Activated CD4-positive, alpha-beta T cell treated with anti-CD3 and anti-CD28 coated beads, Interleukin-2, amount 10 ng/mL, durations not matched to agents 7 days and 5 days (primary cell): ENCODE results near the gene PROSER3. TPM values are rescaled to one million over a fixed set of nuclear protein-coding genes. Genes with fewer than 3 reads are reported as not detected.
"Not testable (repeated sequence)": the region's sequence is repeated elsewhere in the genome, so short reads cannot be mapped to it uniquely, and the experiment has no call there.

Source experiments
- CTCF ChIA-PET: fragments of 350-600 bp; sonication (Branson Sonifier 250); formaldehyde crosslinking; loops from one replicate; lab custom pipeline; 2021; ENCODE audit warnings: antibody characterized with exemption; lab: Charles Lee
- POLR2A ChIA-PET: fragments of 350-600 bp; sonication (Branson Sonifier 250); formaldehyde crosslinking; loops from one replicate; lab custom pipeline; 2021; ENCODE audit warnings: antibody characterized with exemption; lab: Charles Lee
- DNase-seq: peaks from one replicate; pipeline ENCODE4 v3.0.0-alpha.2; 2020
- H3K27ac Mint-ChIP-seq: one replicate; pipeline ENCODE4 v1.8.0; 2021; ENCODE audit warnings: mild to moderate bottlenecking, moderate library complexity, mixed read lengths
- H3K27me3 Mint-ChIP-seq: one replicate; pipeline ENCODE4 v1.8.0; 2021; ENCODE audit warnings: mixed read lengths
- H3K36me3 Mint-ChIP-seq: one replicate; pipeline ENCODE4 v1.8.0; 2021; ENCODE audit warnings: low read depth, mixed read lengths
- H3K4me1 Mint-ChIP-seq: one replicate; pipeline ENCODE4 v1.8.0; 2021; ENCODE audit warnings: mixed read lengths
- H3K4me3 Mint-ChIP-seq: one replicate; pipeline ENCODE4 v1.8.0; 2021; ENCODE audit warnings: mild to moderate bottlenecking, moderate library complexity, mixed read lengths
- H3K9me3 Mint-ChIP-seq: one replicate; pipeline ENCODE4 v1.8.0; 2021; ENCODE audit warnings: mixed read lengths
- total RNA-seq, 2 experiments: library from RNA; stranded (reverse); gene quantifications; one replicate each; pipeline ENCODE4 v1.2.3, GENCODE V29; 2021

Gene PROSER3
- total RNA-seq, 2 experiments from 2014 or later, result 53.7 to 59.1 TPM

DNA sequence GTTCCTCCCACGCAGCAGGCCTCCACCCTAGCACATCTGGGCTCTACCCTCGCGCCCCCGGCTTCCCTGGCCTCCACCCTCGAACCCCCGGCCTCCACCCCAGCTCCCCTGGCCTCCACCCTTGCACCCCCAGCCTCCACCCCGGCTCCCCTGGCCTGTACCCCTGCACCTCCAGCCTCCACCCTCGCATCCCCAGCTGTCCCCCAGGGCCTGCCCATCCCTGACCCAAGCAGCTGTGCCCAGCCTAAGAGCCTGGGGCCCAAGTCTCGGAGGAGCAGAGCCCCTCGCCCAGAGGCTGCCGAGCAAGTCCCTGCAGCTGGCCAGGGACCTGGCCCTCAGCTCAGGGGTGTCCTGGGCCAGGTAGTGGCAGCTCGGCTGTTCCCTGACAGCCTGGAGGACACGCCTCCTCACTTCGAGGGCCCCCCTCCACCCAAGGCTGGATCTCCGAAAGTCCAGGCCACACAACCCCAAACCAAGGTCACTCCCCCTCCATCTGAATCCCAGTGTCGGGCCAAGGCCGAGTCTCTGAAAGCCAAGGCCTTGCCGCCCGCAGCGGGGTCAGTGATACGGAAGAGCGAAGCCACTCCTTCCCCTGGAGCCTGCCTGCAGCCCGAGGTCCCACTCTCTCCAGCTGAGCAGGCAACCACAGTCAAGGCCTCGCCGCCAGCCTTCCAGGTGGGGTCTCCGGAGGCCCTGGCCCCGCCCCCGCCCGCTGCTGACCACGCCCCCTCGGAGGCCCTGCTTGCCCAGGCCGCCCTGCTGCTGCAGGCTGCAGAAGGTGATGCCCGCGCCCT, 9.5 kb downstream of the PROSER3 start:
- peaks cover 2% of the 10 kb centered on the region for H3K4me1 Mint-ChIP-seq
- peaks cover 14% of the 10 kb centered on the region for H3K36me3 Mint-ChIP-seq
- CTCF ChIA-PET, result no interaction called here
- no peaks in the 10 kb centered on the region for H3K9me3 Mint-ChIP-seq
- no peak overlapping the region for H3K4me3 Mint-ChIP-seq
- no peaks in the 10 kb centered on the region for H3K27me3 Mint-ChIP-seq
- DNase-seq, result no peak
- no peak overlapping the region for H3K27ac Mint-ChIP-seq
- POLR2A ChIA-PET, result no interaction called here

DNA sequence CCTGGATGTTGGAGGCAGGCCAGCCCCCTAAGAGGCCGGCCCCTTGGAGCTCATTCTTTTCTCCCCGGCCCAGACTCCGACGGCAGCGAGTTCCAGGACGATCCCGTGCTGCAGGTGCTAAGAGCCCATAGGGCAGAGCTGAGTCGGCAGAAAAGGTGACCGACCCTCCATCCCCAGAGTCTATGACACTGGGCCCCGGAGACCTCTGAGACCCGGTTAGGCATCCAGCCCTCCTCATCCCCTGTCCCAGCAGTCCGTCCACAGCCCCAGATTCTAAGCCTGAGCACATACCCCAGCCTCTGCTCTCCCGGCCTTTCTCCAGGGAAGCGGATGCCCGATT, 10.1 kb downstream of the PROSER3 start:
- peaks cover 14% of the 10 kb centered on the region for H3K36me3 Mint-ChIP-seq
- no peak overlapping the region for H3K27ac Mint-ChIP-seq
- H3K9me3 Mint-ChIP-seq, result no peaks in the 10 kb centered on the region
- ChIA-PET POLR2A (no interaction called here), CTCF (no interaction called here)
- H3K27me3 Mint-ChIP-seq, result no peaks in the 10 kb centered on the region
- H3K4me3 Mint-ChIP-seq, result no peak overlapping the region
- H3K4me1 Mint-ChIP-seq, result peaks cover 2% of the 10 kb centered on the region
- no peak for DNase-seq

DNA sequence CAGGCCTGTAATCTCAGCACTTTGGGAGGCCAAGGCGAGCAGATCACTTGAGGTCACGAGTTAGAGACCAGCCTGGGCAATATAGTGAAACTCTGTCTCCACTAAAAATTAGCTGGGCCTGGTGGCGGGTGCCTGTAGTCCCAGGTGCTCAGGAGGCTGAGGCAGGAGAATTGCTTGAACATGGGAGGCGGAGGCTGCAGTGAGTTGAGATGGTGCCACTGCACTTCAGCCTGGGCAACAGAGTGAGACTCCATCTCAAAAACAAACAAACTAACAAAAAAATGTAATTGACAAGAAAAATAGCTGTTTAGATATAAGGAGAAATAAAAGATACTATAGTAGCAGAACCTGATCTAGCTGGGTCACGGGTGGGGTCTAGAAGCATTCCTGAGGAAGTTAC, 14.4 kb downstream of the PROSER3 start:
- CTCF ChIA-PET, result interaction anchor here (0.7 to 0.9 kb wide), 3 partner anchors 10 to 37 kb away, joined by 3 read pairs; no protein-coding TSS in a partner anchor
- H3K9me3 Mint-ChIP-seq, DNase-seq, H3K4me3 Mint-ChIP-seq, H3K27me3 Mint-ChIP-seq, POLR2A ChIA-PET, H3K27ac Mint-ChIP-seq: not testable (repeated sequence)
- peaks cover 26% of the 10 kb centered on the region for H3K4me1 Mint-ChIP-seq
- H3K36me3 Mint-ChIP-seq, result peaks cover 10% of the 10 kb centered on the region

DNA sequence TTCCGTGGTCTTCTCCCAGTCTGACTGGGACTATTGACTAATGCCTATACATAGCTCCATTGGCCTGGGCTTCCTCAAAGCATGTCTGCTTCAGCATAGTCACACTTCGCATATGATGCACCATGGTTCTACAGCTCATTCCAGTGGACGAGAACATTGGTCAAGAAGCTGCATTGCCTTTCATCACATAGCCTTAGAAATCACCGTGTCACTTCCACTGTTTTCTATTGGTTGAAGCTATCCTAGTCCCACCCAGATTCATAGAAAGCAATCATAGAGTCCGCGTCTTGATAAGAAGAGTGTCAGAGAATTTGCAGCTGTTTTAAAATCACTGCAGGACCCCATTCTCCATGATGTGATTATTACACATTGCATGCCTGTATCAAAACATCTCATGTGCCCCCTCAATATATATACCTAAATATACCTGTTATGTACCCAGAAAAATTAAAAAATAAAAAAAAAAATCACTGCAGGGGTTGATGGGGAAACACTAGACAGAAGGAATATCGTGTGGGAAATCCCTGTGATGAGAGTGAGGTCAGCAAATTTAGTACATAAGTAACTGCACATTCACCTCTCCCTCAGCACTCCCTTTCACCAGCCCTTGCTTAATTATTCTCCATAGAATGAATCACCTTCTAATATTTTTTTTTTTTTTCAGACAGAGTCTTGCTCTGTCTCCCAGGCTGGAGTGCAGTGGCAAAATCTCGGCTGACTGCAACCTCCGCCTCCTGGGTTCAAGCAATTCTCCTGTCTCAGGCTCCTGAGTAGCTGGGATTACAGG, 15.2 kb downstream of the PROSER3 start:
- Mint-ChIP-seq H3K4me3 (no peak overlapping the region), H3K9me3 (no peaks in the 10 kb centered on the region), H3K36me3 (peaks cover 8% of the 10 kb centered on the region), H3K4me1 (peaks cover 26% of the 10 kb centered on the region), H3K27ac (no peak overlapping the region), H3K27me3 (no peaks in the 10 kb centered on the region)
- CTCF ChIA-PET, result interaction anchor here (0.7 to 0.9 kb wide), 3 partner anchors 11 to 36 kb away, joined by 3 read pairs; no protein-coding TSS in a partner anchor
- POLR2A ChIA-PET, result no interaction called here
- DNase-seq, result no peak

DNA sequence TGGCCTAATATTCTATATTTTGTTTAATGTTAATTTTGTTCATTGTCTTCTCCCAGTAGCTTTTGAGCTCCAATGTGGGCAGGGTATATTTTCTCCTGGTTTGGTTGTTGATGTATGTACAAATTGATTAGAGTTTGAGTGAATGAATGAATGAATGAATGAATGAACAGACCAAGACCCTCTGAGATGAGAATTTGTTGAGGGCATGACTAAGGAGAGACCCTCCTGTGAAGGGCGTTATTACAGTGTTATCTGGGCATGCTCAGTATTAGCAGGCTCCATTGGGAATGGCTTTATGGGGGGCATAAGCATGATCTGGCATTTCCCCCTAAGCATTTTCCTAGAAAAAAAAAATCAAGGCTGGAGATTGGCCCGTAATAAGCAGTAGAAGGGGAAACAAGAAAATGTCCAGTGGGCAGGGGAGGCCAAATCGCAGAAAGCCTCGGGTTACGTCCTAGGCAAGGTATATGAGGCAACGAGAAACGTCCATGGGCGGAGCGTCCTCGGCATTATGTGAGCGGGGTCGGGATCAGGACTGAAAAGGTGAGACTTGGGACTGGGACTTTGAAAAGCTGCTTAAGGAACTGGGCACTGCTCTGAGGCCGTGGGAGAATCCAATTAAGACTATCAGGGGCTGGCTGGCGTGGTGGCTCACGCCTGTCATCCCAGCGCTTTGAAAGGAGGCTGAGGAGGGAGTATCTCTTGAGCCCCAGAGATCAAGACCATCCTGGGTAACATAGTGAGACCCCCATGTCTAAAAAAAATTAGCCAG, 16.5 kb downstream of the PROSER3 start:
- Mint-ChIP-seq H3K4me3 (peak overlapping the region; percentile 71), H3K27ac (no peak overlapping the region), H3K4me1 (peaks cover 32% of the 10 kb centered on the region), H3K36me3 (peaks cover 12% of the 10 kb centered on the region), H3K27me3 (no peaks in the 10 kb centered on the region), H3K9me3 (no peaks in the 10 kb centered on the region)
- DNase-seq, result no peak
- ChIA-PET CTCF (no interaction called here), POLR2A (no interaction called here)

DNA sequence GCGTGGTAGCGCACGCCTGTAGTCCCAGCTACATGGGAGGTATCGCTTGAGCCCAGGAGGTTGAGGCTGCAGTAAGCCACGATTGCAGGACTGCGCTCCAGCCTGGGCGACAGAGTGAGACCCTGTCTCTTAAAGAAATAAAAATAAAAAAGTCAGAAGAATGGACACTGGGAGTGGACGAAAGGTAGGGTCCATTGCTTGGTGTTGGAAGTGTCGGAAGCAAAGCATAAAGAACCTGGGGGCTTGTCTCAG, 17.0 kb downstream of the PROSER3 start:
- ChIA-PET CTCF (no interaction called here), POLR2A (no interaction called here)
- H3K27me3 Mint-ChIP-seq, result no peaks in the 10 kb centered on the region
- H3K4me3 Mint-ChIP-seq, result peak overlapping the region; percentile 71
- H3K27ac Mint-ChIP-seq, result peak overlapping the region; percentile 65
- no peak for DNase-seq
- peaks cover 32% of the 10 kb centered on the region for H3K4me1 Mint-ChIP-seq
- H3K9me3 Mint-ChIP-seq, result no peaks in the 10 kb centered on the region
- H3K36me3 Mint-ChIP-seq, result peaks cover 16% of the 10 kb centered on the region

DNA sequence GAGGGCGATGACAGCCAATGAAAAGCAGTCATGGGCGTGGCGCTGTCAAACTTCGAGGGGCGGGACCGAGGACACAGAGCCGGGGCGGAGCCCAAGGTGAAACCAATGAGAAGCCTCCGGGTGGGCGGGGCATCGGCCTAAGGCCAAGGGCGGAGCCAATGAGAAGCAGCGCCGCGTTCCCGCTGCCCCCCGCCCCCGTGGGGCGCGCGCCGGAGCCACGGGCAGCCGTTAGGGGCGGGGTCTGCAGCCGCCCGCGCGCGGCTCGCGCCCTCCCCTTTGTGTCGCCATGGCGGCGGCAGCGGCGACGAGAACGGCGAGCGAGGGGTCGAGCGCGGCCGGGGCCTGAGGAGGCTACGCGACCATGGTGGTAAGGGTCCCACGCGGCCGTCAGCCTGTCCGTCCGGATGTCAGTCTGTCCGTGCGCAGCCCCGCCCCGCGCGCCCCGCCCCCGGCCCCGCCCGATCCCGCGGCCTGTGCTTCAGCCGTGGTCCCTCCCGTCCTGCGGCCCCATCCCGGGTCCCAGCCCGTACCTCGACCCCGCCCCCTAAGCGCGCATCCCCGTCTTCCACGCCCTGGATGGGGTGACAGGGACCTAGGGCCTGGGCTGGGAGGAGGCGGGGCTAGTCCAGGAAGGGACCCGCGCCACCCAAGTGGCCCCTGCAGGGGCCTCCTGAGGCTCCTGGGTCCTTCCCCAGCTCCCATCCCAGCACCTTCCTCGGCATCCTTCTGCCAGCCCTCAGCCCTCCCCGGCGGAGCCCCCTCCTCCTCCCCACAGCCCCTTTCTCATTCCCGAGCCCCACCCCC, 17.5 kb downstream of the PROSER3 start, which contains the start of gene ARHGAP33:
ARHGAP33 (plus strand) TSS at position 267 of the 804 bp plus-strand sequence; CDS start at position 362, 95 bp downstream.
- CTCF ChIA-PET, result interaction anchor here (1.1 kb wide), 1 partner anchor 31 kb away, joined by 3 read pairs; no protein-coding TSS in a partner anchor
- DNase-seq, result peak; percentile 100
- peaks cover 32% of the 10 kb centered on the region for H3K4me1 Mint-ChIP-seq
- H3K27ac Mint-ChIP-seq, result peak within 1 kb of the TSS; percentile 80
- no peaks in the 10 kb centered on the region for H3K27me3 Mint-ChIP-seq
- peaks cover 15% of the 10 kb centered on the region for H3K36me3 Mint-ChIP-seq
- H3K9me3 Mint-ChIP-seq, result no peaks in the 10 kb centered on the region
- POLR2A ChIA-PET, result no interaction called here
- H3K4me3 Mint-ChIP-seq, result peak within 1 kb of the TSS; percentile 82

DNA sequence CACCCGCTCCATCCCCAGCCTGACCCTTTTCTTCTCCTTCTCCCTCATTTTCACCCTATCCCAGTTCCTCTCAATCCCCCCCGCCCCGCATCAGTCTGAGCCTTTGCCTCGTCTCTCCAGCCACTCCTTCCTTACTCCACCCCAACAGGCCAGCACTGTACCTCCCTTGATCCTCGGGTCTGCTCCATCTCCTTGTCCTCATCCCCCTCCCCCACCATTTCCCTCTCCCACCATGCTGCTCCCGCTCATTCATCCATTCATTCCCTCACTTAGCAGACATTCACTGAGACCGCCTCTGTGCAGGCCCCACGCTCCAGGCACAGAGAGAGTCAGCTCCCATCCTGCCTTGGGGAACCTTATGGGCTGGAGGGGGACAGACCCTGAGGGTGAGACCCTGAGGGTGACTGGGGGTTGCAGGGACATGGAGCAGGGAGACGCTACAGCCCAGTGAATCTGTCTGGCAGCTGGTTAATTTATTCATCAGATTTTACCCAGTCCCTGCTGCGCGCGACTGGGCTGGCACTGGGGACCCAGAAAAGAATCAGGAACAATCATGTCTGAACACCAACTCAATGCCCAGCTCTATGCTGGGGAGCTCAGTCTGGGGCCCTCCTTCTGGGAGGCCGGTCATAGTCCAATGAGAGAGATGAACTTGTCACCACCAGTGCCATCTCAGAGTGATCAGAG, 18.3 kb downstream of the PROSER3 start:
- Mint-ChIP-seq H3K4me1 (peaks cover 31% of the 10 kb centered on the region), H3K27ac (peak overlapping the region; percentile 80), H3K4me3 (peak overlapping the region; percentile 82), H3K9me3 (no peaks in the 10 kb centered on the region), H3K36me3 (peaks cover 17% of the 10 kb centered on the region), H3K27me3 (no peaks in the 10 kb centered on the region)
- ChIA-PET POLR2A (no interaction called here), CTCF (interaction anchor here (1.1 to 1.5 kb wide), 2 partner anchors 28 to 32 kb away, joined by 3 to 4 read pairs; partner anchors contain the start of gene LIN37)
- no peak for DNase-seq

DNA sequence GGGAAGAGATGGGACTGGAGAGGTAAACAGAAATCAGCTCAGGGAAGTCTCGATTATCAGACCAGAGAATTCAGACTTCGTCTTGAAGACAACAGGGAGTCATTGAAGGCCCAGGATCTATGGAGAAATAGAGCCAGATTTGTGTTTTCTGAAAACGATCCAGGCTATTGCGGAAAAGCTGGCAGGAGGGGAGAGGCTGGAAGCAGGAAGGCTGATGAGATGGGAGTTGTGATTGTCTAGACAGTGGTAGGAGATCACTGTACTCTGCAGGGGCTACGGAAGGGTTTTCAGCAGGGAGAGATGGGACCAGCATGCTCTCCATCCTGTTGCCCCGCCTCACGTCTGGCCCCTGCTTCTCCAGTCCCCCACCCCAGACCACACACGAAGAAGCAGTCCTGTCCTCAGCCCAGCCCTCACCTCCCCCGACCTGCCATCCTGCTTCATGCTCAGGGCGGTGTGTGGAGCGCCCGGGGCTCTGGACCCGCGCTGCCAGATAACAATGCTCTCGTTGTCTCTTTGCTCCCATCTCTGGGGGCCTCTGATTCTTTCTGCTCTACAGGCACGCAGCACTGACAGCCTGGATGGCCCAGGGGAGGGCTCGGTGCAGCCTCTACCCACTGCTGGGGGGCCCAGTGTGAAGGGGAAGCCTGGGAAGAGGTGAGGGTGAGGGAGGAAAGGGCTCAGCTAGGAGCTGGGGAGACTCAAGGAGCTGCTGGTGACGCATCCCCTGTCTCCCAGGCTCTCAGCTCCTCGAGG, 19.3 kb downstream of the PROSER3 start:
- CTCF ChIA-PET, result interaction anchor here (1.1 to 1.5 kb wide), 3 partner anchors 15 to 33 kb away, joined by 3 to 4 read pairs (median 3); partner anchors contain the start of gene LIN37

DNA sequence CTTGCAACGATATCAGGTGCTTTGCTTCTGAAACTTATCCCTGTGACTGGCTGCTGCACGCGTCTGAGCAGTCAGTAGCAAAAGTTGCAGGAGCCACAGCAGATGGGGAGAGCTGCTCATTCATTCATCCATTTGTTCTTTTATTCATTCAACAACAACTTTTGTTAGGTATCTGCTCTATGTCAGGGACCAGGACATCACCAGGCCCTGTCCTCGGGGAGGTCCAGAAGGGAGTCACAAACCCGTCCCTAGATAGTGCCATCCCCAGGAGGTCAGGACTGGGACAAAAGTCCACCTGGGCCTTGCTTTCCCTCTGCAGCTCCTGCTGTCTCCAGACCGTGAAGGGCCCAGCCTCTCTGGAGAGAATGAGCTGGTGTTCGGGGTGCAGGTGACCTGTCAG, 20.0 kb downstream of the PROSER3 start:
- no peak overlapping the region for H3K27ac Mint-ChIP-seq
- H3K36me3 Mint-ChIP-seq, result peaks cover 28% of the 10 kb centered on the region
- H3K27me3 Mint-ChIP-seq, result no peaks in the 10 kb centered on the region
- no peaks in the 10 kb centered on the region for H3K9me3 Mint-ChIP-seq
- DNase-seq, result no peak
- ChIA-PET POLR2A (no interaction called here), CTCF (interaction anchor here (1.1 to 1.5 kb wide), 2 partner anchors 15 to 30 kb away, joined by 3 to 4 read pairs; partner anchors contain the start of gene LIN37)
- peaks cover 31% of the 10 kb centered on the region for H3K4me1 Mint-ChIP-seq
- no peak overlapping the region for H3K4me3 Mint-ChIP-seq

More for the DNA sequence above, 19.3 kb downstream of the PROSER3 start:
- DNase-seq, result no peak
- H3K4me3 Mint-ChIP-seq, result peak overlapping the region; percentile 82
- no peaks in the 10 kb centered on the region for H3K27me3 Mint-ChIP-seq
- peaks cover 24% of the 10 kb centered on the region for H3K36me3 Mint-ChIP-seq
- no peak overlapping the region for H3K27ac Mint-ChIP-seq
- peaks cover 31% of the 10 kb centered on the region for H3K4me1 Mint-ChIP-seq
- POLR2A ChIA-PET, result no interaction called here
- no peaks in the 10 kb centered on the region for H3K9me3 Mint-ChIP-seq

DNA sequence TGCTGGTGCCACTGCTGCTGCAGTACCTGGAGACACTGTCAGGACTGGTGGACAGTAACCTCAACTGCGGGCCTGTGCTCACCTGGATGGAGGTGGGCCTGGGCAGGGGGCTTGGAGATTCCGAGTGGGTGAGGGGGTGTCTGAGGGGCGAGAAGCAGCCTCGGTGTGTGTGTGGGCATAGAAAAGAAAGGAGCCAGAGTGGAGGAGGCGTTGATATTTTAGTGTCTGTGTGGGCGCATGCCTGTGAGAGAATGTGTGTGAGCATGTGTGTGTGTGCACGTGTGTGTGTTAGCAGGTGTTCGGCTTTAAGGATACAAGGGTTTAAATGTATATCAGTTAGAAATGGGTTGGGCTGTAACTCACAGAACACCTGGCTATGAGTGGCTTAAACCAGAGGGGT, 21.1 kb downstream of the PROSER3 start:
- Mint-ChIP-seq H3K4me3 (no peak overlapping the region), H3K36me3 (peaks cover 28% of the 10 kb centered on the region), H3K9me3 (no peaks in the 10 kb centered on the region), H3K27ac (no peak overlapping the region), H3K4me1 (peaks cover 31% of the 10 kb centered on the region), H3K27me3 (no peaks in the 10 kb centered on the region)
- CTCF ChIA-PET, result no interaction called here
- POLR2A ChIA-PET, result no interaction called here
- DNase-seq, result no peak
